ENCODE data around the gene SLC9C1.

The SLC9C1 gene

GRCh38 chr3:112127522-112128494 lies 166.2 kb downstream of the SLC9C1 start:
- peaks cover 12% of the 10 kb centered on the region for H3K36me3 ChIP-seq (ENCODE audit: control insufficient read depth, insufficient read depth, low read length)
- peak overlapping the region; percentile 26 for H3K4me3 ChIP-seq (ENCODE audit: insufficient read depth, low read depth, low read length, poor library complexity, severe bottlenecking)
- no peaks in the 10 kb centered on the region for H3K9me3 ChIP-seq (ENCODE audit: control insufficient read depth, low read length)
- H3K27me3 ChIP-seq (replicated peaks; ENCODE audit: control insufficient read depth, insufficient read depth, low read length, poor library complexity, severe bottlenecking) = no peaks in the 10 kb centered on the region
- DNase-seq = no peak
- peaks cover 56% of the 10 kb centered on the region for H3K4me1 ChIP-seq (ENCODE audit: control insufficient read depth, insufficient read depth, low read length, poor library complexity, severe bottlenecking)
- peak overlapping the region; percentile 80 for H3K27ac ChIP-seq (ENCODE audit: insufficient read depth, low read length, poor library complexity, severe bottlenecking)

- peak overlapping the region; percentile 80 for H3K27ac ChIP-seq (ENCODE audit: insufficient read depth, low read length, poor library complexity, severe bottlenecking)
- peak overlapping the region; percentile 35 for H3K4me3 ChIP-seq (ENCODE audit: insufficient read depth, low read depth, low read length, poor library complexity, severe bottlenecking)
- H3K27me3 ChIP-seq (replicated peaks; ENCODE audit: control insufficient read depth, insufficient read depth, low read length, poor library complexity, severe bottlenecking) = no peaks in the 10 kb centered on the region
- peaks cover 13% of the 10 kb centered on the region for H3K36me3 ChIP-seq (ENCODE audit: control insufficient read depth, insufficient read depth, low read length)
- H3K4me1 ChIP-seq (ENCODE audit: control insufficient read depth, insufficient read depth, low read length, poor library complexity, severe bottlenecking) = peaks cover 54% of the 10 kb centered on the region
- H3K9me3 ChIP-seq (ENCODE audit: control insufficient read depth, low read length) = no peaks in the 10 kb centered on the region
- DNase-seq = no peak
These were observed 167.5 kb downstream of the SLC9C1 start for GRCh38 chr3:112126511-112126911.

GRCh38 chr3:112124907-112125607 lies 169.0 kb downstream of the SLC9C1 start:
- peaks cover 13% of the 10 kb centered on the region for H3K36me3 ChIP-seq (ENCODE audit: control insufficient read depth, insufficient read depth, low read length)
- H3K27ac ChIP-seq (ENCODE audit: insufficient read depth, low read length, poor library complexity, severe bottlenecking) = no peak overlapping the region
- DNase-seq = no peak
- H3K27me3 ChIP-seq (replicated peaks; ENCODE audit: control insufficient read depth, insufficient read depth, low read length, poor library complexity, severe bottlenecking) = no peaks in the 10 kb centered on the region
- peaks cover 49% of the 10 kb centered on the region for H3K4me1 ChIP-seq (ENCODE audit: control insufficient read depth, insufficient read depth, low read length, poor library complexity, severe bottlenecking)
- no peak overlapping the region for H3K4me3 ChIP-seq (ENCODE audit: insufficient read depth, low read depth, low read length, poor library complexity, severe bottlenecking)
- no peaks in the 10 kb centered on the region for H3K9me3 ChIP-seq (ENCODE audit: control insufficient read depth, low read length)

- Histone ChIP-seq H3K9me3 (ENCODE audit: control insufficient read depth, low read length) (no peaks in the 10 kb centered on the region), H3K27ac (ENCODE audit: insufficient read depth, low read length, poor library complexity, severe bottlenecking) (no peak overlapping the region), H3K36me3 (ENCODE audit: control insufficient read depth, insufficient read depth, low read length) (peaks cover 13% of the 10 kb centered on the region), H3K4me1 (ENCODE audit: control insufficient read depth, insufficient read depth, low read length, poor library complexity, severe bottlenecking) (peaks cover 34% of the 10 kb centered on the region), H3K27me3 (replicated peaks; ENCODE audit: control insufficient read depth, insufficient read depth, low read length, poor library complexity, severe bottlenecking) (no peaks in the 10 kb centered on the region), H3K4me3 (ENCODE audit: insufficient read depth, low read depth, low read length, poor library complexity, severe bottlenecking) (no peak overlapping the region)
- no peak for DNase-seq
These were observed 170.5 kb downstream of the SLC9C1 start for GRCh38 chr3:112123548-112123947.

GRCh38 chr3:112122870-112123269 lies 171.1 kb downstream of the SLC9C1 start:
- Histone ChIP-seq H3K4me3 (ENCODE audit: insufficient read depth, low read depth, low read length, poor library complexity, severe bottlenecking) (no peak overlapping the region), H3K4me1 (ENCODE audit: control insufficient read depth, insufficient read depth, low read length, poor library complexity, severe bottlenecking) (peaks cover 28% of the 10 kb centered on the region), H3K36me3 (ENCODE audit: control insufficient read depth, insufficient read depth, low read length) (peaks cover 13% of the 10 kb centered on the region), H3K27me3 (replicated peaks; ENCODE audit: control insufficient read depth, insufficient read depth, low read length, poor library complexity, severe bottlenecking) (no peaks in the 10 kb centered on the region), H3K27ac (ENCODE audit: insufficient read depth, low read length, poor library complexity, severe bottlenecking) (no peak overlapping the region), H3K9me3 (ENCODE audit: control insufficient read depth, low read length) (no peaks in the 10 kb centered on the region)
- DNase-seq = no peak

- no peak overlapping the region for H3K27ac ChIP-seq (ENCODE audit: insufficient read depth, low read length, poor library complexity, severe bottlenecking)
- peaks cover 18% of the 10 kb centered on the region for H3K4me1 ChIP-seq (ENCODE audit: control insufficient read depth, insufficient read depth, low read length, poor library complexity, severe bottlenecking)
- no peaks in the 10 kb centered on the region for H3K9me3 ChIP-seq (ENCODE audit: control insufficient read depth, low read length)
- H3K27me3 ChIP-seq (replicated peaks; ENCODE audit: control insufficient read depth, insufficient read depth, low read length, poor library complexity, severe bottlenecking) = no peaks in the 10 kb centered on the region
- no peak for DNase-seq
- no peak overlapping the region for H3K4me3 ChIP-seq (ENCODE audit: insufficient read depth, low read depth, low read length, poor library complexity, severe bottlenecking)
- peaks cover 13% of the 10 kb centered on the region for H3K36me3 ChIP-seq (ENCODE audit: control insufficient read depth, insufficient read depth, low read length)
These were observed 172.2 kb downstream of the SLC9C1 start for GRCh38 chr3:112121577-112122547.

- Histone ChIP-seq H3K27ac (ENCODE audit: insufficient read depth, low read length, poor library complexity, severe bottlenecking) (no peak overlapping the region), H3K9me3 (ENCODE audit: control insufficient read depth, low read length) (no peaks in the 10 kb centered on the region), H3K4me1 (ENCODE audit: control insufficient read depth, insufficient read depth, low read length, poor library complexity, severe bottlenecking) (peaks cover 8% of the 10 kb centered on the region), H3K4me3 (ENCODE audit: insufficient read depth, low read depth, low read length, poor library complexity, severe bottlenecking) (no peak overlapping the region), H3K27me3 (replicated peaks; ENCODE audit: control insufficient read depth, insufficient read depth, low read length, poor library complexity, severe bottlenecking) (no peaks in the 10 kb centered on the region), H3K36me3 (ENCODE audit: control insufficient read depth, insufficient read depth, low read length) (peaks cover 13% of the 10 kb centered on the region)
- no peak for DNase-seq
These were observed 173.8 kb downstream of the SLC9C1 start for GRCh38 chr3:112119962-112120836.

GRCh38 chr3:112117841-112118571 lies 176.0 kb downstream of the SLC9C1 start:
- no peak overlapping the region for H3K4me3 ChIP-seq (ENCODE audit: insufficient read depth, low read depth, low read length, poor library complexity, severe bottlenecking)
- H3K4me1 ChIP-seq (ENCODE audit: control insufficient read depth, insufficient read depth, low read length, poor library complexity, severe bottlenecking) = peaks cover 7% of the 10 kb centered on the region
- peaks cover 2% of the 10 kb centered on the region for H3K36me3 ChIP-seq (ENCODE audit: control insufficient read depth, insufficient read depth, low read length)
- H3K27ac ChIP-seq (ENCODE audit: insufficient read depth, low read length, poor library complexity, severe bottlenecking) = no peak overlapping the region
- H3K9me3 ChIP-seq (ENCODE audit: control insufficient read depth, low read length) = no peaks in the 10 kb centered on the region
- no peak for DNase-seq
- H3K27me3 ChIP-seq (replicated peaks; ENCODE audit: control insufficient read depth, insufficient read depth, low read length, poor library complexity, severe bottlenecking) = no peaks in the 10 kb centered on the region
